Activated effector memory CD4-positive, alpha-beta T cell treated with anti-CD3 and anti-CD28 coated beads, Interleukin-2, amount 50 U/mL, for 16 hours (primary cell): ENCODE measurements around the gene KCP.

Experiments
- DNase-seq: peaks from one replicate; pipeline ENCODE4 v3.0.0-alpha.2; 2020

The KCP gene

DNA sequence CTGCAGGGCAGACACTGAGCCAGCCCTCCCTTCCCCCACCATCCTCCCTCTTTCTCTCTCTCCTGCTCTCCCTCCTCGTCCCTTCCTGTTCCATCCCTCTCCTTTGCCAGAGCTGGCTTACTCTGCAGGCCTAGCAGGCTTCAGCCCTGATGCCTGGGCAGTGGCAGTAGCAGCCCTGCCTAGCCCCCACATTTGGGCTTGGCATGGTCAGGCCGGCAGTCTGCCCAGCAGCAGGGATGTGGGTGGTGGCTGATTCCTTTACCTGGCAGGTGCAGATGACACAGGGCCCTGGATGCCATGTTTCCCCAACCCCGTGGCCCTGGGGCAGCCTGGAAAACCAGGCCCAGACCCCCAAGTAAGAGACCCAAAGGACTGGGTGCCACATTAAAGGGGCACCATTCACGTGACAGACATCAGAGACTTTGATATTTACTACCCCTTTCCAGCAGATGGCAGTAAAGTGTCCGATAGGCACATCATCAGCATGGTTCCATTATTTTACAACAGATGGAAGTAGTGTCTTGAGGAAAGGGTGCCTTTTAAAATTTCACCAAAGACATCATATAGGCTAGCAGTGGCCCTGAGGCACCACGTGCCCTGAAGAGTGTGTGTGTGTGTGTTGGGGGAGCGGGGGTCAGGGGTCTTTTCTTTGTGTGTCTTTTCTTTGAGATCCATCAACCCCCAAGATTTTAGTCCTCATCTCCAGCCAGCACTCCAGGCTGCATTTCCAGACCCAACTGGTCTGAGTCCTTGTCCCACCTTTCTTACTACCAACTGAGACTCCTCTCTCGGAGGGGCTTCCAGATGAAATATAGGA, 5.9 kb downstream of the KCP start:
- no peak for DNase-seq

DNA sequence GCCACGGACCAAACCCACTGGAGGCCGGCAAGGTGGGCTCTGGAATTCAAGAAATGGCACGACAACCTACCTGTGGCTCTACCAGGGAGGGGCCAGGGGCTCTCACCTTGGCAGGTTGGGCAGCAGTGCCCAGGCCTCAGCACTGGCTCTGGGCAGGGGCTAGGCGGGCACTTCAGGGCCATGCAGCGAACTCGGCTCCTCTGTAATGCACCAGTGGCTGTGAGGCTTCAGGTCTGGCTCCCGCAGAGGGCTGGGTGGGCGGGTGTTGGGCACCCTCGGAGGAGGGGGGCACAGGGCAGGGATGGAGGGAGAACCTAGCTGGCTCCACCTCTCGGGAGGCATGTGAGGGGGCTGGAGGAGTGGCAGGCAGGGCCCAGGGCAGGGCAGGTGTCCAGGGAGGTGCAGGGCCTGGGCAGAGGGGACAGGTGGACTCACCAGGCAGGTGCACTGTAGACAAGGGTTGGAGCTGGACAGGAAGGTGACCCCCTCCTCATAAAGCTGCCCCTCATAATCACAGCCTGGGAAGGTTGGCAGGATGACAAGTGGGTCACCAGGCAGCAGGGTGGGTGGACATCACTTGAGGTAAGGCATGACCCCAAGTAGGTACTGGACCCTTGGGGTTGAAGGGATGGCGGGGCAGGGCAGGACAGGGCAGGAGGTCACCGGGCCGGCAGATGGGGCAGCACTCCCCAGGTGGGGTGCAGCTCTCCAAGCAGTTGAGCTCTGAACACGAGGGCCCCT, 6.7 kb downstream of the KCP start:
- no peak for DNase-seq

DNA sequence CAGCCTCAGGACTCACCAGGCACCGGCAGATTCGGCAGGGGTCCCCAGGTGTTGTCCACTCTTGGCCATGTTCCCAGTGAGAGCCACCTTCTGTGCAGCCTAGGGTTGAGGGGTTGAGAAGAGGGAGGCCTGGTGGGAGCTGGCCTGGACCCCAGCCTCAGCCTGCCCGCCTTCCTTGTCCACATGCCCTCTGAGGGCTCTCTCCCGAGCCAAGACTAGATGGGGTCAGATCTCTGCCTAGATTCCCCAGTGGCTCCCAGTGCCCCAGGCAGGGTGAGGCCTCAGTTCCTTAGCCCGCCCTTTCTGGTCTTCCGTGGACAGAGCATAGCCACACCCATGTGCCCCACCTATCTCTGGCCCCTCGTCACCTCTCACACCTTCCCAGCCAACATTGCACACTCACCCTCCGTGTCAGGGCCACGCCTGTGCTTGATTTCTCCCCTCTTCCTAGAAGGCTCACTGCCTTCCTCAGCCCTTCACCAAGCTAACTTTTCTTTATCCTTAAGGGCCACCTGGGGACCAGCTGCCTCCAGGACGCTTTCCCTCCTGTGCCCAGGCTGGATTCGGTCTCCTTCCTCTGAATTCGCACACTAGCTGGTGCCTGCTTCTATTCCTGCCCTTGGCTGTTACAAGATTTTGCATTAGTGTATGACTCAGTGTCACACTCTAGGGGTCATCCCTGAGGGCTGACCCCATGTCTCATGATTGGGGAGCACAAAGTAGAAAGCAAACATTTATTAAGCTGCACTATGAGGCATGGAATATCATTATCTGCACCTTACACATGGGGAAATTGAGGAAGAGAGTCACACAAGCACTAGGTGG, 7.5 kb downstream of the KCP start:
- no peak for DNase-seq

DNA sequence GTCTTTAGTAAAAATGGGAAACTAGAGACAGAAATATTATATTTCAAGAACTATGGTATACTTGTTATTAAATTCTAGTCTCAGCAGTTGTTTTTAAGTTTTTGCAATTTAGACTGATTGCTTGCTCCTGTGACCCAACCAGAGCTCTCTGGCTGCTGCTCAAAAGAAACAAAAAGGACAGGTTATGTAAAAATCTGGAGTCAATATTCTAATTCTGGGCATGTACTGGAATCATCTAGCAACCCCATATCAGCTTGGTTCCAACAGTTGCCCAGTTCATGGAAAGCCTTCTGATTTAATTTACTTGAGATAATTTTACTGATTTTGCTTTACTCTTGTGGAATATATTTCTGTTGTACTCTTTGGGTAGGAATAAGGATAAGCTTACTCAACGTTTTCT, 10.3 kb downstream of the KCP start:
- no peak for DNase-seq

DNA sequence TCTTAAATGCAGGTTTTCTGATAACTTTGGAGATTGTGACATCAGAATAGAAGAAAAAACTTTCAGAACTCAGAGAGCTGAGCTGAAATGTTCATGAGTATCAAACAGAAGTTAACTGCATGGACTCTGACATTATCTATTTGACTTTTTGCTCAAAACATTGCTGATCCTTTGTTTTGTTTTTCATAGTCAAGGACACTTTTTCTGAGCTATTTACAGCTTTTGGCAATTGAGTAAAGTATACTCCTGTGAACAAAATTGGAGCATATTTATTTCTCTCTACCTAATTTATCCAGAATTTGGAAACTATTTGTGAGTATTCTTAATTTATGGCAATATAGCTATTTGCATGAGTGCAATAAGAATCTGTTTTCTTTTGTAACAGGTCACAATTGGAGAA, 11.1 kb downstream of the KCP start:
- no peak for DNase-seq

DNA sequence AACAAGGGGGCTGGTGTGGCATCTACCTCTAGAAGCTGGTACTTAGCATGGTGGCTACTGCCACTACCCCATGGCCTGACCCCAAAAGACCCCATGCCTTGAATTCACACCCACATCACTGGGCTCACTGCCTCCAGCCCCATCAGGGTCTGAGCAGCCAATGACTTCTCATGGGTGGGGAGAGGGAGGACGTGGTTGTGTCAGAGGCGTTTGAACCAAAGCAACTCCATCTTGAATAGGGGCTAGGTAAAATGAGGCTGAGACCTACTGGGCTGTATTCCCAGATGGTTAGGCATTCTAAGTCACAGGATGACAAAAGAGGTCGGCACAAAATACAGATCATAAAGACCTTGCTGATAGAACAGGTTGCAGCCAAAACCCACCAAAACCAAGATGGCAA, 15.2 kb downstream of the KCP start:
- no peak for DNase-seq

DNA sequence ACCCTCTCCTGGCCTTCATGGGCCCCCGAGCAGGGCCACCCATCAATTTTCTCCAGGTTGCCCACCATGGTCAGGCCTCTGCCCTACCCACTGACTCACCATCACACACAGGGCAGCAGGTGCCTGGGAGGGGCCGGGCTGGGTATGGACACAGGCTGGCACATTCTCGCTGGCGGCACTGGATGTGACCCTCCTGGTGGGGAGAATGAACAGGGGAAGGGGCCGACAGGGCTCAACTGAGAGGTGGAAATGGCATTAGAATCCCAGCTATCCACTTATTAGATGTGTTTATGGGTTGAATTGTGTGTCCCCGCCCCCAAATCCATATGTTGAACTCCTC, 16.4 kb downstream of the KCP start:
- no peak for DNase-seq

DNA sequence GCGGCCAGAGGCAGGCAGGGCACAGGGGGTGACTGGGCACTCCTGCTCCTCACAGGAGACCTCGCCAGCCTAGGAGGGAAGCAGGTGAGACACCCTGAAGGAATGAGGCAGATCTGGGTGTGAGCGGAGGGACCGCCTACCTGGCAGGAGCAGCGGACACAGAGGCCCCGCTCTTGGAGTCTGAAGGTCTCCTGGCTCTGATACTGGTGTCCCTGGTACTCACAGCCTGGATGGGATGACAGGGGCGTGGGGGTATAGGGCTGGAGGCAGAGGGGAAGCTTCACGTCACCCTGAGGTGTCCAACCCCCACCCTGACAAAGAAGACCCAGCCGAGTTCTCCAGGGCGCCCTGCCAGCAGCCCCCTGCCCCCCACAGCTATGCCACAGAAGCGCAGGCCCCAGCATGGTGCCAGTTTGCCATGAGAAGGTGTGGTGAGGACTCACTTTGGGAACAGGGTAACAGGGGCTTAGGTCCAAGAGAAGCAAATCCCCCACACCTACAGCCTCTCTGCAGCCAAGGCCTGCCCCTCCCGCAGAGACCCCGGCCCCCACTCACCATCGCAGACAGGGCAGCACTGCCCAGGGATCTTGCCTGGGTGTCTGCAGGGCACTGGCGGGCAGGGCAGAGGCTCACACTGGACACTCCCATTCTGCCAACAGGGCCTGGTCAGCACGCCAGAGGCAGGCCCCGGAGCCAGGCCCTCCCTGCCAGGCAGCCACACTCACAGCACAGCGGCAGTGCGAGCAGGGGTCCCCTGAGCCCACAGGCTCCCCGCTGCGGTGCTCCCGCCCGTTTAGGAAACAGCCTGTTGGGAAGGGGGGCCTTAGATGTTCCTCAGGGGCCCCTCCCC, 17.0 kb downstream of the KCP start:
- DNase-seq: no peak

DNA sequence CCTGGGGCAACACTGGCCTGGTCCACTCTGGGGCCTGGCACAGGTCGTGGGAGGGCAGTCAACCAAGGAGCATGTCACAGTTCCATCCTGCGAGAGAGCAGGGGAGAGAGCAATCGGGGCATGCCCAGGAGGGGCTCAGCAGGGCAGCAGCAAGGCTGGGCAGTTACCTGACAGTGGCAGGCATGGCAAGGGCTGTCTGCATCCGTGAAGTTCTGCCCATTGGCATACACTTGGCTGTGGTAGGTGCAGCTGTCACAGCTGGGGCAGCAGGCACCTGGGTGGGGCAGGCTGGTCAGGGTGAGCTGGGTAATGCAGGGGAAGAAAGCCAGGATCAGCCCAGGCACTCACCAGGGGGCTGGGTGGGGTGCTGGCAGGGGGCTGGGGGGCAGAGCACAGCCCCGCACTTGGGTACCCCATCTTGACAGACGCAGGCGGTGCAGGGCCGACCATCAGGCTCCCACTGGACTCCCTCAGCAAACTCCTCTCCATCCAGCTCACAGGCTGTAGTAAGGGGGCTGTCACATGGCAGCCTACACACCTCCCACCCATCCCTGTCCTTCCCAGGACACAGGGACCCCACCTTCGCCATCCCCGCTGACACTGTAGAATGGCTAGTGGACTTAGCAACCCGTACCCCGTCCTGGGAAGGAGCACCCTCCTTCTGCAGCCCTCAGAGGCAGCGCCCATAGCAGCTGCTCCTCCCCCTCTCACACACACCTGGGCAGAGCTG, 17.8 kb downstream of the KCP start:
- DNase-seq: no peak

DNA sequence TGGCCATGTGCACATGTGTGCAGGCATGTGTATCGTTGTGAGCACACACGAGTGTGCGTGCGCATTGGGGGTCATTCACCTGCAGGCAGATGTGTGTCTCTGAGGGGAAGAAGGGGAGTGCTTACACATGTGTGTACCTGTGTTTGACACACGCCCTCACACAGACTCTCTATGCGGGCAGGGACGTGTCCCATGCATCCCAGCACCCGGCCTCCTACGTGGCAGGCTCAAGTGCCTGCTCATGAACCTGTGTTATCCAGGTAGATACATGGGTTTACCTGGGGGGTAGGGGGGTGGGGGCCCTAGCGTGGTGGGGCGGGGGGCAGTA, 18.6 kb downstream of the KCP start:
- DNase-seq: no peak

DNA sequence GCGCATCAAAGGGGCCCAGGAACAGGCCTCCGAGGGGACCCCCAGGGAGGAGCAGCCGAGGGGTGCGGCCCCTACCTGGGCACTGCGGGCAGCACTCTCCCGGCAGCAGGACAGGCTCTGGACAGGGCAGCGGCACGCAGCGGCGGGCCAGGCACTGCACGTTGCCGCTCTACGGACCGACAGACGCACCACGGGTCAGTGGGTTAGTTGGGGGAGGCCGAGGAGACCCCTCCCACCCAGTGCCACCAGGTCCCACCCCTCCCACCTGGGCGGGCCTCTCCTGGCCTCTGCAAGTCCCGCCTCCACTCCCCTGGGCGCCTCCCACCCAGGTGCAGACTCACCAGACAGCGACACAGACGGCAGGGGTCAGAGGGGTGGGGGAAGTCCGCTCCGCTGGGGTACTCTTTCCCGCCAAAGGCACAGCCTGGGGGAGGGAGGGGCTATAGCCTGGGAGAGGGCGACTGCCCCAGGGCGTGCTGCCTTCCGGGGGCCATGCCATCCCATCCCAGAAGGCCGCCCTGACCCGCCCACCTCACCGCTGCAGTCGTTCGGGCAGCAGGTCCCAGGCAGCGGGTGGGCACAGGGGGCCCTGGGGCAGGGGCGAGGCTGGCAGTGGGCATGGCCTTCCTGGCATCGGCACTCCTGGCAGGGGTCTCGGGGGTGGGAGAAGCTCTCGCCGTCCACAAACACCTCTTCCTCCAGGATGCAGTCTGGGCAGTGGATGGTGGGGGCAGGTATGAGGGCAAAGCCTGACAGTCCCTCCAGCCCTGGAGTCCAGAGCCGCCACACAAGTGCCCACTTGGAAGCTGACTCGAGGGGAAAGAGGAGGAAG, 19.2 kb downstream of the KCP start:
- DNase-seq: no peak

DNA sequence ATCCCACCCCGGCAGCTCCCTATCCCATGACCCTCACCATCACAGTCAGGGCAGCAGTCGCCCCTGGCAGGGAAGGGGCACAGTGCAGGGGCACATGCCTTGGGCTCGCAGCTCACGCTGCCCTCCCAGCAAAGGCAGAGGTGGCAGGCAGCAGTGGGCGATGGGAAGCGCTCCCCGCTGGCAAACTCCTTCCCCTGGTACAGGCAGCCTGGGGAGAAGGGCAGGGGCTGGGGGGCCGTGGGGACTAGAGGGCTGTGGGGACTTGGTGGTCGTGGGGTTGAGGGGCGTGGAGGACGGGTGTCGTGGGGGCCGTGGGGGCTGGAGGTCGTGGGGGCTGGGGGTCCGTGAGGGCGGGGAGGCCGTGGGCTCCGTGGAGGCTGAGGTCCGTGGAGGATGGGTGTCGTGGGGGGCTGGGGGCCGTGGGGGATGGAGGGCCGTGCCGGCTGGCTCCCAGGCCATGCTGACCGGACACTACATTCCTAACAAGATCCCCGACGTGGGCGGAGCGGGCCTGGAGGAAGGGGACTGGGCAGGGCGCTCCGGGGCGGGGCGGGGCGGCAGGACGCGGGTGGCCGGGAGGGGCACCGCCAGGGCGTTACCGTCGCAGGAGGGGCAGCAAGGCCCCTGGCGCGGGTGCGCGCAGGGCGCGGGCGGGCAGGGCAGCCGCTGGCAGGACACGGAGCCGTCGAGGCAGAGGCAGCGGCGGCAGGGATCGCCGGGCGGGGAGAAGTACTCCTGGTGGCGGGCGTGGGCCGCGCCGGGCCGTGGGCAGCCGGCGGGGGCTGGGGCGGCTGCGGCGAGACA, 20.0 kb downstream of the KCP start:
- DNase-seq: no peak

DNA sequence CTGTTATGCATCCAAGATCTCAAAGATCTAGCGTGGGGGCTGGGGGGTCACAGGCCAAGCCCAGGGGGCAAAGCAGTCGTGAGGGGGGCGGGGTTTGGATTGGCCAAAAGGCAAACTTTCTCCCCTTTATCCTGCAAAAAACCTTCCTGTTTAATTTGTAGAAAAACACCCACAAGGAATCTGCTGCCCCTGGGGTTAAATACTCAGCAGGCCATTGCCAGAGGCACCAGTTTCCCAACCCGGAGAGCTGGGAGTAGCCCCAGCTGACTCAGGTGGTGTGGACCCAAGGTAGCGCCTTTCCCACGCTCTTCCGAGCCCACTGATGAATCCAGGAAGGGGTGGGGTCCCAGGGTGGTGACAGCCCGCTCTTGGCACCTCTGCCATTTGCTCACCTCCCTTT, 21.4 kb downstream of the KCP start:
- no peak for DNase-seq

DNA sequence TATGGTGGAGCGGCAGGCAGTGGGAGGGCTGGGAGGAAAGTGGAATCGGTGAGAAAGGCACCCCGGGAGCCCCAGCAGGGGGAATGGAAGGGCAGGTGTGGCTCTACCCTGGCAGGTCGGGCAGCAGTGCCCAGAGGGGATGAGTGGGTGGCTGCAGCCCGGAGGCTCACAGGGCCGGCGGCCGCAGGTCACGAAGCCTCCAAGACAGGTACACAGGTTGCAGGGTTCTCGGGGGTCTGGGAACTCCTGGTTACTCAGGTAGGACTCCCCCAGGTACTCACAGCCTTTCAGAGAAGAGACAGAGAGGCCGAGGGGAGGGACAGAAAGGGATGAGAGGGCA, 21.8 kb downstream of the KCP start:
- no peak for DNase-seq

DNA sequence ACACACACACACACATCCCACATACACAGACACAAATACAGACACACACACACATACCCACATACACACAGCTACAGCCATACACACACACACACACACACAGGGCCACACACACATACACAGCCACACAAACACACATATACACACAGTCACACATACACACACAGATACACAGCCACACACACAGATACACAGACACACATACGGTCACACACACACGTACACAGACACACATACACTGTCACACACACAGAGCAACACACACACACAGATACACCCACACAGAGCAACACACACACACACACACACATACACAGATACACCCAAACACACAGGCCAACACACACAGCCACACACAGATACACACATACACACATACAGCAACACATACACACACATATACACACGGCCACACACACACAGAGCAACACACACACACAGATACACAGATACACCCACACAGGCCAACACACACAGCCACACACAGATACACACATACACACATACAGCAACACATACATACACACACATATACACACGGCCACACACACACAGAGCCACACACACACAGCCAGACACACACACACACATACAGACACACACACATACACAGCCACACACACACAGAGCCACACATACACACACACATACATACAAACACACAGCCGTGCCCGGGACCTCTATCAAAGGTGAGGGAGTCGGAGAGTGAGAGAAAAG, 22.3 kb downstream of the KCP start:
- DNase-seq: no peak

DNA sequence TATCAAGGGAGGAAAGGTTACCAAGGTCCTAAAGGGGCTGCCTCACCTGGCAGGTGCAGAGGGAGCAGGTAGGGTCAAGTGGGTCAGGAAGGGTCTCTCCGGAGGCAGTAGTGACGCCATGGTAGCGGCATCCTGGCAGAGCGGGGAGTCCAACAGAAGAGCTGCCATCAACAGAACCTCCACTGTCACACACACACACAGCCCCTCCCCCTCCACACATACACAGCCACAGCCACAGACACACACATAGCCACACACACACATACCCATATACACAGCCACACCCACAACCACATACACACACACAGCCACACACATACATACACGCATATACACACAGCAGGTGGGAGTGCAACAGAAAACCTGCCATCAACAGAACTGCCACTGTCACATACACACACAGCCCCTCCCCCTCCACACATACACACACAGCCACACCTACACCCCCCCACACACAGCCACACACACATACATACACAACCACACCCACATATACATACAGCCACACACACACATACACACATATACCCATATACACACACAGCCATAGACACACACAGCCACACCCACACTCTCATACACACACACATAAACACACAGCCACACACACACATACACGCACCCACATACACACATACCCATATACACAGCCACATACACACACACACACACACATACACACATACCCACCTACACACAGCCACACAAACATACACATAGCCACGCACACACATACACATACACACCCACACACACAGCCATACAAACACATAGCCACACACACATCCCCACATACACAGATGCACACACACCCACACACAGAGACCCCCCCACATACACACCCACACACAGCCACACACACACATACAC, 23.1 kb downstream of the KCP start:
- no peak for DNase-seq

DNA sequence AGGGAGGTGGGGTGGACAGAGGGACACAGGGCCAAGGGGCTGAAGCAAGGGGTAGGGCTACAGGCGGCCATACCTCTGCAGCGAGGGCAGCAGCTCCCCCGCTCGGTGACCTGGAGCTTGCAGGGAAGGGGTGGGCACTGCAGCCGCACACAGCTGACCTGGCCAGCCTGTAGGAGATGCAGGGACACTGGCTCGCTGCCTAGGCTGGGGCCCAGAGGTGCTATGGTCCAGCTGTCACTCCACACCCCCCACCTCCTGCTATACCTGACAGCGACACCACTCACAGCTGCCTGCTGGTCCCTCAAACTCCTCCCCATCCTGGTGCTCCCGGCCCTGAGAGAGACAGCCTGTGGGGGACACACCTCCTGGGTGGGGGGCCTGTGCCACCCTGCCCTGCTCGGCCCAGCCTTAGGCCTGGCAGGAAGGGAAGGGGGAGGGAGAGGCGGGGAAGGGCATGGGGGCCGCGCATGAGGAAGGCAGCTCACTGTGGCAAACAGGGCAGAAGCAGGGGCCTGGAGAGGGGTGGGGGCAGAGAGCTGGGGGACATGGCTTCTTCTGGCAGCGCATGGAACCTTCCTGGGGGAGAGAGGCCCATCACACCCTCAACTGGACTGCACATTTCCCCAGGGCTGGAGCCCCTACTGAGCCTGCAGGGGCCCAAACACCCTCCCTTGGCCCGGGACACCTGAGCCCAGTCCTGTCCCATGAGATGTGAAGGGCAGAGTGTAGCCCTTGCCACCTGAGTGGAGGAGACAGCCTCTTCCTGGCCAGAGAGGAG, 23.9 kb downstream of the KCP start:
- no peak for DNase-seq
